ENCODE data around the gene SYT3.

- TF ChIP-seq FOXA1 (IDR thresholded peaks at IDR 0.05) (no peak), CTCF (IDR thresholded peaks at IDR 0.05; ENCODE audit: low read depth, low read length, missing input control) (no peak), EGR1 (IDR thresholded peaks at IDR 0.05; ENCODE audit: low read depth in 2 of 2) (no peak), REST (IDR thresholded peaks at IDR 0.05) (no peak), MAX (IDR thresholded peaks at IDR 0.05) (no peak), RXRA (IDR thresholded peaks at IDR 0.05) (no peak), ATF3 (IDR thresholded peaks at IDR 0.05) (no peak), GABPA (IDR thresholded peaks at IDR 0.05 in 1 of 2, conservative IDR thresholded peaks at IDR 0.05 in 1 of 2) (no peak), HNF4A (conservative IDR thresholded peaks at IDR 0.05) (no peak)
Measured at GRCh38 chr19:50607388-50607787, 32.3 kb downstream of the SYT3 start.
